COLO829 (cell line): ENCODE measurements around the gene API5.

ENCODE experiments used
- DNase-seq: peaks from one replicate; pipeline ENCODE4 v3.0.0; 2012; ENCODE audit warnings: low spot score

The API5 gene

GRCh38 chr11:43359422-43359818 lies 47.6 kb downstream of the API5 start:
- no peak for DNase-seq

- no peak for DNase-seq
These were observed 48.7 kb downstream of the API5 start for GRCh38 chr11:43360361-43361032.

- no peak for DNase-seq
These were observed 54.9 kb downstream of the API5 start for GRCh38 chr11:43366677-43367076.

- no peak for DNase-seq
These were observed 55.8 kb downstream of the API5 start for GRCh38 chr11:43367382-43368178.

GRCh38 chr11:43376065-43376464 lies 64.3 kb downstream of the API5 start:
- DNase-seq = no peak

GRCh38 chr11:43376594-43376993 lies 64.8 kb downstream of the API5 start:
- no peak for DNase-seq

GRCh38 chr11:43377389-43377788 lies 65.6 kb downstream of the API5 start:
- DNase-seq = no peak

GRCh38 chr11:43378897-43379296 lies 67.1 kb downstream of the API5 start:
- DNase-seq = no peak

GRCh38 chr11:43381802-43382201 lies 70.0 kb downstream of the API5 start:
- DNase-seq = no peak

- no peak for DNase-seq
These were observed 70.8 kb downstream of the API5 start for GRCh38 chr11:43382614-43383013.

GRCh38 chr11:43384393-43384792 lies 72.6 kb downstream of the API5 start:
- DNase-seq = no peak

GRCh38 chr11:43392713-43393112 lies 80.9 kb downstream of the API5 start:
- DNase-seq = no peak

- no peak for DNase-seq
These were observed 82.1 kb downstream of the API5 start for GRCh38 chr11:43393765-43394355.
